ENCODE data around the gene CLN6.

DNA sequence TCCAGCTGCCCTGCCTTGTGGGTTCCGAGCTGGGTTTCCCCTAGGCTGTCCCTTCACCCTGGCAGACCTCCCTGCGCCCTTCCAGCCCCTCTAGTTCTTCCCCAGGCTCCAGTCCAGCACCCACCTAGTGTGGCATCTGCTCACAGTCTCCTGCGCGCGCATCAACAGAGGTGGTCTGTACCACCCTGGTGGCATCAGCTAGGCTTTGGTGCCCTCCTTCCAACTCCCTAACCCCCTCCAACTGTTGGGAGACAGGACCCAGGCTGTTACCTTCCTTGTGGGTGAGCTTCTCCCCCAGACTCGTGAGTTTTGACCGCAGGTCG is 32.4 kb downstream of the CLN6 start:
- TF ChIP-seq, protein P1, sequence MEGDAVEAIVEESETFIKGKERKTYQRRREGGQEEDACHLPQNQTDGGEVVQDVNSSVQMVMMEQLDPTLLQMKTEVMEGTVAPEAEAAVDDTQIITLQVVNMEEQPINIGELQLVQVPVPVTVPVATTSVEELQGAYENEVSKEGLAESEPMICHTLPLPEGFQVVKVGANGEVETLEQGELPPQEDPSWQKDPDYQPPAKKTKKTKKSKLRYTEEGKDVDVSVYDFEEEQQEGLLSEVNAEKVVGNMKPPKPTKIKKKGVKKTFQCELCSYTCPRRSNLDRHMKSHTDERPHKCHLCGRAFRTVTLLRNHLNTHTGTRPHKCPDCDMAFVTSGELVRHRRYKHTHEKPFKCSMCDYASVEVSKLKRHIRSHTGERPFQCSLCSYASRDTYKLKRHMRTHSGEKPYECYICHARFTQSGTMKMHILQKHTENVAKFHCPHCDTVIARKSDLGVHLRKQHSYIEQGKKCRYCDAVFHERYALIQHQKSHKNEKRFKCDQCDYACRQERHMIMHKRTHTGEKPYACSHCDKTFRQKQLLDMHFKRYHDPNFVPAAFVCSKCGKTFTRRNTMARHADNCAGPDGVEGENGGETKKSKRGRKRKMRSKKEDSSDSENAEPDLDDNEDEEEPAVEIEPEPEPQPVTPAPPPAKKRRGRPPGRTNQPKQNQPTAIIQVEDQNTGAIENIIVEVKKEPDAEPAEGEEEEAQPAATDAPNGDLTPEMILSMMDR (IDR thresholded peaks at IDR 0.05), result no peak
- no peak for TF ChIP-seq ZFX (IDR thresholded peaks at IDR 0.05; ENCODE audit: borderline replicate concordance)
